Hepatocyte (in vitro differentiated cells): ENCODE measurements around the gene PAM.

Source experiments
- CTCF ChIP-seq: fragments of 200-600 bp; sonication (generic); IDR thresholded peaks from 2 replicates; pipeline ENCODE4 v1.5.1; 2016; ENCODE audit warnings: antibody characterized with exemption, mild to moderate bottlenecking; ENCODE audit not compliant: poor library complexity
- EZH2 ChIP-seq: fragments of 200-600 bp; sonication (generic); IDR thresholded peaks from 2 replicates; pipeline ENCODE4 v1.6.1; 2016; ENCODE audit warnings: antibody characterized with exemption, mild to moderate bottlenecking, borderline replicate concordance

GRCh38 chr5:102713278-102713677, 41.8 kb upstream of the PAM start:
- TF ChIP-seq EZH2 (no peak), CTCF (no peak)
